Kidney (tissue), 14 donors: ENCODE measurements around the gene CLTB. TPM values are rescaled to one million over a fixed set of nuclear protein-coding genes. Genes with fewer than 3 reads are reported as not detected.

Experiments
- DNase-seq, 5 donors: peaks; one replicate each; pipeline ENCODE4 v3.0.0-alpha.2; 2013 to 2020
- FAIRE-seq: peaks from 2 replicates; lab custom pipeline; 2012; peaks lifted over from hg19 to GRCh38; lab: Jason Lieb, UNC
- H3K27ac ChIP-seq, 2 donors: one replicate each; pipeline ENCODE4 v1.7.0; 2013; ENCODE audit warnings: low read depth in 2 of 2, low read length in 2 of 2, inconsistent platforms in 1 of 2
- H3K27me3 ChIP-seq: one replicate; pipeline ENCODE4 v1.7.1; 2013; ENCODE audit warnings: low read length, inconsistent platforms; ENCODE audit not compliant: control insufficient read depth, insufficient read depth
- H3K36me3 ChIP-seq, 3 donors: one replicate each; pipeline versions ENCODE4 v1.7.0 to v1.7.1; 2013; ENCODE audit warnings: low read length in 3 of 3, control low read depth in 1 of 3, inconsistent platforms in 1 of 3; ENCODE audit not compliant: insufficient read depth in 3 of 3, control insufficient read depth in 2 of 3
- H3K4me1 ChIP-seq, 3 donors: one replicate each; pipeline versions ENCODE4 v1.7.0 to v1.7.1; 2013; ENCODE audit warnings: low read length in 3 of 3, inconsistent platforms in 1 of 3, low read depth in 1 of 3; ENCODE audit not compliant: control insufficient read depth in 2 of 3, insufficient read depth in 2 of 3
- H3K4me3 ChIP-seq, 3 donors: one replicate each; pipeline versions ENCODE4 v1.7.0 to v1.8.1; 2013; ENCODE audit warnings: low read length in 3 of 3, control low read depth in 1 of 3, inconsistent platforms in 1 of 3
- H3K9ac ChIP-seq, 3 donors: one replicate each; pipeline versions ENCODE4 v1.7.0 to v1.7.1; 2013; ENCODE audit warnings: low read length in 3 of 3, control low read depth in 1 of 3, inconsistent platforms in 1 of 3
- H3K9me3 ChIP-seq, 3 donors: one replicate each; pipeline versions ENCODE4 v1.7.0 to v1.7.1; 2013; ENCODE audit warnings: low read length in 3 of 3, control low read depth in 1 of 3, inconsistent platforms in 1 of 3; ENCODE audit not compliant: control insufficient read depth in 2 of 3, insufficient read depth in 1 of 3
- CTCF ChIP-seq: IDR thresholded peaks from 3 replicates; pipeline ENCODE4 v1.5.1; 2012; ENCODE audit warnings: mild to moderate bottlenecking, moderate library complexity, borderline replicate concordance; ENCODE audit not compliant: insufficient read depth; ENCODE audit errors: extremely low read depth
- intact Hi-C: fragments of 100-400 bp; cut with DNase I; formaldehyde crosslinking; loops from one replicate; pipeline ENCODE4 v1.11.1; 2022
- polyA plus RNA-seq: library from polyadenylated mRNA; stranded (reverse); fragments of 350-450 nt; fragmentation: Illumina TruSeq; extraction: RNeasy Lipid Tissue Mini Kit (QIAGEN cat#74804); gene quantifications from one replicate; pipeline ENCODE4 v1.2.3, GENCODE V29; 2014; ENCODE audit warnings: low read depth, low replicate concordance; ENCODE audit not compliant: insufficient read depth
- total RNA-seq: library from RNA; stranded (reverse); fragmentation: NEBNext Ultra II Directional; extraction: Animal tissue kit (Norgen Biotek cat#: 25700); gene quantifications from one replicate; pipeline ENCODE4 v1.2.1, GENCODE V29; 2021
- donor health status: control.
- donor health status: control.
- donor health status: control.
- donor health status: control.
- donor health status: control.
- donor health status: DM: yes; HTN: yes; CAD: no.
- donor health status: Normal renal cell carcinoma (clear cell type).

The CLTB gene
- total and polyA plus RNA-seq, 2 donors from 2014 or later = 76.3 to 151 TPM

- FAIRE-seq = no peak
- peaks cover 0 to 30% (median 17%) of the 10 kb centered on the region in 3 donors for H3K36me3 ChIP-seq
- no peak overlapping the region for H3K27ac ChIP-seq
- no peak for TF ChIP-seq CTCF
- intact Hi-C loops = no loop called here
- H3K4me1 ChIP-seq = peaks cover 0 to 12% (median 6%) of the 10 kb centered on the region in 3 donors
- H3K4me3 ChIP-seq = no peak overlapping the region
- no peak for DNase-seq
- no peak overlapping the region for H3K9ac ChIP-seq
- no peaks in the 10 kb centered on the region for H3K9me3 ChIP-seq
- H3K27me3 ChIP-seq = no peaks in the 10 kb centered on the region
Measured at GRCh38 chr5:176391999-176392398, 24.3 kb downstream of the CLTB start.

GRCh38 chr5:176391479-176391878 is 24.9 kb downstream of the CLTB start:
- no peak for FAIRE-seq
- Histone ChIP-seq H3K4me3 (no peak overlapping the region), H3K27ac (no peak overlapping the region), H3K27me3 (no peaks in the 10 kb centered on the region), H3K36me3 (peaks cover 0 to 30% (median 15%) of the 10 kb centered on the region in 3 donors), H3K9ac (no peak overlapping the region), H3K4me1 (peaks cover 0 to 11% (median 6%) of the 10 kb centered on the region in 3 donors), H3K9me3 (no peaks in the 10 kb centered on the region)
- TF ChIP-seq CTCF = no peak
- intact Hi-C loops = no loop called here
- peak in 1 of 5 donors; percentile 29 for DNase-seq

GRCh38 chr5:176389135-176390123 is 26.9 kb downstream of the CLTB start:
- Histone ChIP-seq H3K9me3 (no peaks in the 10 kb centered on the region), H3K36me3 (peaks cover 0 to 41% (median 12%) of the 10 kb centered on the region in 3 donors), H3K4me1 (peaks cover 0 to 8% (median 6%) of the 10 kb centered on the region in 3 donors), H3K4me3 (peak overlapping the region; percentile 73 to 97 (median 95)), H3K27me3 (no peaks in the 10 kb centered on the region), H3K27ac (peak overlapping the region; percentile 99 to 100), H3K9ac (peak overlapping the region; percentile 22 to 96 (median 30))
- DNase-seq (peak in 1 of 5 donors; percentile 62), FAIRE-seq (no peak)
- intact Hi-C loops = no loop called here
- no peak for TF ChIP-seq CTCF
